ENCODE measurements around the gene TCF4. TPM values are rescaled to one million over a fixed set of nuclear protein-coding genes. Genes with fewer than 3 reads are reported as not detected.

TCF4 gene
- total RNA-seq, 1 experiment from 2014 or later: 143 TPM

- DNase-seq (ENCODE audit: low spot score): peak; percentile 91
- POLR2A ChIA-PET (ENCODE audit: low non-redundant PET): no interaction called here
- Histone ChIP-seq H3K9me3 (ENCODE audit: low read depth, low read length, poor library complexity, severe bottlenecking) (no peaks in the 10 kb centered on the region), H3K4me1 (ENCODE audit: insufficient read depth, low read length, poor library complexity, severe bottlenecking) (peaks cover 16% of the 10 kb centered on the region), H3K4me3 (ENCODE audit: low read depth, low read length, poor library complexity, severe bottlenecking) (no peak overlapping the region), H3K36me3 (ENCODE audit: insufficient read depth, low read length, poor library complexity, severe bottlenecking) (no peaks in the 10 kb centered on the region), H3K27ac (ENCODE audit: low read depth, low read length, poor library complexity, severe bottlenecking) (peak overlapping the region; percentile 39), H3K27me3 (replicated peaks; ENCODE audit: insufficient read depth, low read depth, low read length, poor library complexity) (no peaks in the 10 kb centered on the region)
- intact Hi-C loops (cut with micrococcal nuclease; ENCODE audit: unreplicated experiment): no loop called here
- no TSS peak for BruUV-seq (replicated peaks)
- CTCF ChIA-PET: interaction anchor here (0.6 kb wide), 1 partner anchor 333 kb away, joined by 4 read pairs; no protein-coding TSS in a partner anchor
- TF ChIP-seq EZH2 (IDR thresholded peaks at IDR 0.05; ENCODE audit: borderline replicate concordance, low read depth, low read length, poor library complexity, severe bottlenecking) (no peak), CTCF (conservative IDR thresholded peaks at IDR 0.05; ENCODE audit: low read depth, low read length) (peak; percentile 42)
Measured at GRCh38 chr18:55634545-55634944, 46.6 kb upstream of the TCF4 start.

GRCh38 chr18:55633032-55633431, 45.0 kb upstream of the TCF4 start:
- DNase-seq (ENCODE audit: low spot score): no peak
- TF ChIP-seq CTCF (conservative IDR thresholded peaks at IDR 0.05; ENCODE audit: low read depth, low read length): no peak
- no peak for TF ChIP-seq EZH2 (IDR thresholded peaks at IDR 0.05; ENCODE audit: borderline replicate concordance, low read depth, low read length, poor library complexity, severe bottlenecking)
- no peaks in the 10 kb centered on the region for H3K36me3 ChIP-seq (ENCODE audit: insufficient read depth, low read length, poor library complexity, severe bottlenecking)
- no peaks in the 10 kb centered on the region for H3K27me3 ChIP-seq (replicated peaks; ENCODE audit: insufficient read depth, low read depth, low read length, poor library complexity)
- no peak overlapping the region for H3K27ac ChIP-seq (ENCODE audit: low read depth, low read length, poor library complexity, severe bottlenecking)
- H3K9me3 ChIP-seq (ENCODE audit: low read depth, low read length, poor library complexity, severe bottlenecking): no peaks in the 10 kb centered on the region
- ChIA-PET CTCF (no interaction called here), POLR2A (ENCODE audit: low non-redundant PET) (no interaction called here)
- BruUV-seq (replicated peaks): no TSS peak
- no peak overlapping the region for H3K4me3 ChIP-seq (ENCODE audit: low read depth, low read length, poor library complexity, severe bottlenecking)
- intact Hi-C loops (cut with micrococcal nuclease; ENCODE audit: unreplicated experiment): no loop called here
- peaks cover 16% of the 10 kb centered on the region for H3K4me1 ChIP-seq (ENCODE audit: insufficient read depth, low read length, poor library complexity, severe bottlenecking)

GRCh38 chr18:55629133-55629532, 41.1 kb upstream of the TCF4 start:
- no peak for TF ChIP-seq CTCF (conservative IDR thresholded peaks at IDR 0.05; ENCODE audit: low read depth, low read length)
- no peak for TF ChIP-seq EZH2 (IDR thresholded peaks at IDR 0.05; ENCODE audit: borderline replicate concordance, low read depth, low read length, poor library complexity, severe bottlenecking)
- no peak for DNase-seq (ENCODE audit: low spot score)
- intact Hi-C loops (cut with micrococcal nuclease; ENCODE audit: unreplicated experiment): no loop called here
- Histone ChIP-seq H3K4me3 (ENCODE audit: low read depth, low read length, poor library complexity, severe bottlenecking) (no peak overlapping the region), H3K4me1 (ENCODE audit: insufficient read depth, low read length, poor library complexity, severe bottlenecking) (no peaks in the 10 kb centered on the region), H3K27me3 (replicated peaks; ENCODE audit: insufficient read depth, low read depth, low read length, poor library complexity) (no peaks in the 10 kb centered on the region), H3K27ac (ENCODE audit: low read depth, low read length, poor library complexity, severe bottlenecking) (no peak overlapping the region), H3K9me3 (ENCODE audit: low read depth, low read length, poor library complexity, severe bottlenecking) (no peaks in the 10 kb centered on the region), H3K36me3 (ENCODE audit: insufficient read depth, low read length, poor library complexity, severe bottlenecking) (no peaks in the 10 kb centered on the region)
- ChIA-PET POLR2A (ENCODE audit: low non-redundant PET) (no interaction called here), CTCF (no interaction called here)
- no TSS peak for BruUV-seq (replicated peaks)

Measured in A673 (cell line).